ENCODE results near the gene TMOD3.

DNA sequence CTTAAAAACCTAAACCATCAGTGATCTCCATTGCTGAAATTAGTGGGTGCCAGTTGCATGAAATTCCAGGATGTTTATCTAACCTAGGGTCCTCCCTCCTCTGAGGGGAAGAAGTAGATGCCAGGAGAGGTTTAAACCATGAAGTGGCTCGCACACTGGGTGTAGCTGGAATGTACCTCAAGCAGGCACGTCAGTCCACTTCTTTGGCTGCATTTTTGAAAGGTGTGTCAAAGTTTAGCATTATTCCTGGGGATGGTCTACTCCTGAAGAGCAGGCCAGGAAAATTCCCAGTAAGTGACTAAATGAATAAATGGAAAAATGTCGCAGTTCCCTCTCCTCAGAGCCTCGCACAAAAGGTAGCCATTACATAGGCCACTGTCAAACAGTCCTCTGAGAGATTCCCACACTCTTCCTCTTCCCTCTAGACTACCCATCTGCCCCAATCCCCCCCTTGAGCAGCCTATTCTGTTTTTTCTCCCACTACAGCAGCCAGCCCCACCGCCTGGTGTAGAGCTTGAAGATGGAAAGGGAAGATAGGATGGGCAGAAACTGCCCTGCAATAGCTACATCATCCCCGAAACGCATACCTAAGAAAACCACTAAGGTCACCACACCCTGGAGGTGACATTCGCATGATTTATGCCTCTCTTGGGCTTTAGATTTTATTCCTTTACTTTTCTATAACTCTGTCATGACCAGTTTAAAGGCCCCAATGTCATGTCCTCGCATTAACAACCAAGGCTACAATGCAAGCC is 655 bp upstream of the TMOD3 start:
- TF ChIP-seq GATA2 (IDR thresholded peaks at IDR 0.05; ENCODE audit: low read depth, low read length) (no peak), GATA3 (IDR thresholded peaks at IDR 0.05; ENCODE audit: low read depth, low read length) (no peak)

All from SH-SY5Y (cell line).